ENCODE data around the gene MRPL50.

DNA sequence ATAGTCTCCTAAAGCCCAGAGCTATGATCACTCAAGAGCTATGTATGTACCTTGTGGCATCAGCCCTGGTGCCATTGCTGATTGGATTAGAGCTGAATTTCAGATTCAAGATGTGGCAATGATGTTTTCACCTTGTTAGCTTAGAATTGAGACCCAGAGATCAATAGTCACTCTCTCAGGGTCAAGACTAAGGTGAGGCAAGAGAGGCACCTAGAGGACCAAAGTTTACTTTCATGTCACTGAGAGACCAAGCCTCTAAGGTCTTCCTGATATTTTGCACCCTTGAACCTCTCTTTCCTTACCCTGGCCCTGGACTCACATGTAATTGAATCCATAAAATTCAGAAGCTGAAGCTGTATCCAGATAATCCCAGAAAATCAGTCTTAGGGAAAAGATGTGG is 56.5 kb downstream of the MRPL50 start:
- TF ChIP-seq EZH2 (IDR thresholded peaks at IDR 0.05; ENCODE audit: insufficient read depth, low read length), result no peak
- TF ChIP-seq, protein P1, sequence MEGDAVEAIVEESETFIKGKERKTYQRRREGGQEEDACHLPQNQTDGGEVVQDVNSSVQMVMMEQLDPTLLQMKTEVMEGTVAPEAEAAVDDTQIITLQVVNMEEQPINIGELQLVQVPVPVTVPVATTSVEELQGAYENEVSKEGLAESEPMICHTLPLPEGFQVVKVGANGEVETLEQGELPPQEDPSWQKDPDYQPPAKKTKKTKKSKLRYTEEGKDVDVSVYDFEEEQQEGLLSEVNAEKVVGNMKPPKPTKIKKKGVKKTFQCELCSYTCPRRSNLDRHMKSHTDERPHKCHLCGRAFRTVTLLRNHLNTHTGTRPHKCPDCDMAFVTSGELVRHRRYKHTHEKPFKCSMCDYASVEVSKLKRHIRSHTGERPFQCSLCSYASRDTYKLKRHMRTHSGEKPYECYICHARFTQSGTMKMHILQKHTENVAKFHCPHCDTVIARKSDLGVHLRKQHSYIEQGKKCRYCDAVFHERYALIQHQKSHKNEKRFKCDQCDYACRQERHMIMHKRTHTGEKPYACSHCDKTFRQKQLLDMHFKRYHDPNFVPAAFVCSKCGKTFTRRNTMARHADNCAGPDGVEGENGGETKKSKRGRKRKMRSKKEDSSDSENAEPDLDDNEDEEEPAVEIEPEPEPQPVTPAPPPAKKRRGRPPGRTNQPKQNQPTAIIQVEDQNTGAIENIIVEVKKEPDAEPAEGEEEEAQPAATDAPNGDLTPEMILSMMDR (IDR thresholded peaks at IDR 0.05; ENCODE audit: insufficient read depth, low read depth, low read length), result no peak

Data from astrocyte (in vitro differentiated cells and primary cell).